Measurements from ENCODE around the gene RALGAPB.
"Not testable (repeated sequence)": the region's sequence is repeated elsewhere in the genome, so short reads cannot be mapped to it uniquely, and the experiment has no call there.

The RALGAPB gene

DNA sequence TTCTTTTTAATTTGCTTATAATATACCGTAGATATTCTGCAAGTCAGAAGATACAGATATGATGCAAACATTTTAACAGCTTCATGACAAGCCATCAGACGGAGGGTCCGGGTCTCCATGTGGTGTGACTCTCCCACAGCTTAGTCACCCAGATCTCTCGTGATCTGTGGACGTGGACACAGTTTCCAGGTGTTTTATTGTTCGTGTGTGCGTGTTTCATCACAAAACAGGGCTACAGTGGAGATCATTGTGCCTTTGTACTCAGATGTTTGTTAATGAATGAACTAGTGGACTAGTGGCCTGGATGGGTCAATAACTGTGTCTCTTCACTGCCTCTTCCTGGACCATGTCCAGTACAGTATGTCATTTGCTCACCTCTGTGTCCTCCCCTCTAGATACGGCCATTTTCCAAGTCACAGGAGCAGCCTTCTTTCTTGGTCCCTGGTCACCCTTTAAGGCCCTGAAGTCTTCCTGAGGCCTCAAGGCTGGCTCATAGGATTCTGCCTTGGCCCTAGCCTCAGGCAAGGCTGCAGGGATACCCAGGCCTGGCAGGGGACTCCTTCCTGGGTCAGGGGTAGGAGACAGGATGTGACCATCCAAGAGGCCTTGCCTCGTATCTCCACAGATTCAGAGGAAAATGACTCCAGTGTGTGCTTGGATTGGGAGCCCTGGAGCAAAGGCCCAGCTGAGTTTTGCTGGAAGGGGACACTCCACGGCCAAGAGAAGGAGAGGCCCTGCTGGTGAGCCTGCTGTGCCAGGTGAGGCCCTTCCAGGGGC is 112.9 kb downstream of the RALGAPB start:
- no peak for DNase-seq (ENCODE audit: low read depth)

DNA sequence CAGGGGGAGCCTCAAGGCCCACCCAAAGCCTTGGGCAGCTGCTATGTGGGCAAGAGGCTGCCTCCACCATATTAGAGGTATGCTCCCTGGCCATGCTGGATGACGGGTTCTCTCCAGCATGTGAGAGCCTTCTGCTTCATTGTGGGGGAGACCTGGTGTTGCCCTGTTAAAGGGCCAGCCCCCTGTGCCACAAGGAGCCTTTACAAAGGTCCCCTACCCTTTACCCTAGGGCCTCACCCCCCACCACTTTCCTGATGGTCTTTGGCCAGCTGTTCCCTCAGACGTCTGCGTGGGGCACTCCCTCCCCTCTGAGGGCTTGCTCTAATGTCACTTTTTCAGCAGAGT is 113.5 kb downstream of the RALGAPB start:
- DNase-seq (ENCODE audit: low read depth) = no peak

DNA sequence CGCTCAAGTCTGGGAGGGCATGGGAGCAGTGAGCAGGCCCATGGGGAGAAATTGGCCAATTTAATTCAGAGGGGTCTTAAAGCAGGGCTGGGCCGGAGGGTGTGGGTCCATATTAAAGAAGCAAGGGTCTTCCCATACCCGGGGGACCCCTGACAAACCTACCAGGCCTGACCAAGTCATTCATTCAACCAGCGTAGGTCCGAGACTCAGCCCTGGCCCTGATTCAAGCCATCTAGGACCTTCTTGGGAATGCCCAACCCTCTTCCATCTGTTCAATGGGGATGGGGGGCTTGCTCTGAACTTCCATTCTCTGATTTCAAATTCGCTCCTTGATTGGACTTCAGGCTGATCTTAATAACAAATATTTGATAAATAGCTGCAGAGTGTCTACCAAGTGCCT is 115.7 kb downstream of the RALGAPB start:
- DNase-seq (ENCODE audit: low read depth) = no peak

DNA sequence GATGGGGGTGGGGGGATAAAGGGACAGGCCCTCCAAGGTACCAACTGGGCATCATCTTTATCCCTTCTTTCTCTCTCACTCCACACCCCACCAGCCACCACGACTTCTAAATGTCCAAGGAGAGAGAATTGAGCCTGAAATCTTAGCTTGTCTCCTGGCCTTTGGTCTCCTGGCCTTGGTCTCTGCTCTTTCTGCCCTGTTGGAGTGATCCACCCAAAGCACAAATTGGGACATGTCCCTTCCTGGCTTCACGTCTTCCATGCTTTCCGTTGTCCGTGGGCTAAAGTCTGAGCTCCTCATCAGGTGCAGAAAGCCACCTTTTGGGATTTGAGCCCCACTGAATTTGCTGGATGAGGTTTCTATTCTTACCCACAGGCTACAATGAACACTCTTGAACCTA is 116.7 kb downstream of the RALGAPB start:
- no peak for DNase-seq (ENCODE audit: low read depth)

DNA sequence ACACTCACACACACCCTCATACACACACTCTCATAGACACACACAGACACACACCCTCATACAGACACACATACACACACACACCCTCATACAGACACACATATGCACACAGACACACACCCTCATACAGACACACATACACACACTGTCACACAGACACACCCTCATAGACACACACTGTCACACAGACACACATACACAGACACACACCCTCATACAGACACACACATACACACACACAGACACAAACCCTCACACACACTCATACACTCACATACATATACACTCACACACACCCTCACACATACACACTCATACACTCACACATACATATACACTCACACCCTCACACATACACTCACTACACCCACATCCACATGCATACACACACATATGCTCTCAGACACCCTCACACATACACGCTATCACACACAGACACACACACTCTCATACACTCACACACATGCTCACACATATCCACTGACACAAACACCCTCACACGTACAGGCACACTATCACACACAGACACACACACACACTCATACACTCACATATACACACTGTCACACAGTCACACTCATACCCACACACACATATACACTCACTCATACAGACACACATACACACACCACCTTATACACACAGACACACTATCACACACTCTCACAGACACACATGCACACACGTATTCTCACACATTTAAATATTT is 117.5 kb downstream of the RALGAPB start:
- no peak for DNase-seq (ENCODE audit: low read depth)

DNA sequence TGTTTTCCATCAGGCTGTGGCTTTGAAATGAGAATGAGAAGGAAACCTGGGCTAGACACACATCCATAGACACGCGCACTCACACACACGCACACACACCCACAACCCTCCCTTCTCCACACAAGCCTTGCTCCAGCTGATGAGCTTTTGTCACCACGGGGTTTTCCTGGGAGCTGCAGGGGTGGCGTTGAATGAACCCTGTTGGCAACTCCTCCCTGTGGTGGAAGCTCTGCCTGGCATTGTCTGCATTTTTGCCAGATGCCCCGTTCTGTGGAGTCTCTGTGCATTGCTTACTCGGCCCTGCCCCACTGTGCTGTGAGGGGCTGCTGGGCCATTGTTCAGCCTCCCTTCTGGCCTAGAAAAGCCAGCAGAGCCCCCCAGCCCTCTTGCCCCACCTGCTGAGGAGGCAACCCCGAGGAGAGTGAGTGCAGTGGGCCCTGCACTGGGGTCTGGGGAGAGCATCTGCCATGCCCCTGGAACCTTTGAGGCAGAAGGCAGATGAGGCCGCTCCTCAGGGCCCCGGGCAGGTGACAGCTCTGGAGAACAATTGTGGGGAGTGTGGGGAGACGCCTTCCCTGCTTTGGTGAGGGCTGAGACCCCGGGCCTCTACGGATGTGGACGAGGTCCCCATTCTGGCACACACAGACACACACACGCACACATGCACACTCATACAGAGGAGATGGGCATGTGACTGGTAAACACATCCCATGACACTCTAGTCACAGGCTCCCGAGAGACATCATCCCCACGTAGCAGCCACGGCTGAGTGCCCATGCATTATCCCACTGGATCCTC is 118.2 kb downstream of the RALGAPB start:
- DNase-seq (ENCODE audit: low read depth) = no peak

DNA sequence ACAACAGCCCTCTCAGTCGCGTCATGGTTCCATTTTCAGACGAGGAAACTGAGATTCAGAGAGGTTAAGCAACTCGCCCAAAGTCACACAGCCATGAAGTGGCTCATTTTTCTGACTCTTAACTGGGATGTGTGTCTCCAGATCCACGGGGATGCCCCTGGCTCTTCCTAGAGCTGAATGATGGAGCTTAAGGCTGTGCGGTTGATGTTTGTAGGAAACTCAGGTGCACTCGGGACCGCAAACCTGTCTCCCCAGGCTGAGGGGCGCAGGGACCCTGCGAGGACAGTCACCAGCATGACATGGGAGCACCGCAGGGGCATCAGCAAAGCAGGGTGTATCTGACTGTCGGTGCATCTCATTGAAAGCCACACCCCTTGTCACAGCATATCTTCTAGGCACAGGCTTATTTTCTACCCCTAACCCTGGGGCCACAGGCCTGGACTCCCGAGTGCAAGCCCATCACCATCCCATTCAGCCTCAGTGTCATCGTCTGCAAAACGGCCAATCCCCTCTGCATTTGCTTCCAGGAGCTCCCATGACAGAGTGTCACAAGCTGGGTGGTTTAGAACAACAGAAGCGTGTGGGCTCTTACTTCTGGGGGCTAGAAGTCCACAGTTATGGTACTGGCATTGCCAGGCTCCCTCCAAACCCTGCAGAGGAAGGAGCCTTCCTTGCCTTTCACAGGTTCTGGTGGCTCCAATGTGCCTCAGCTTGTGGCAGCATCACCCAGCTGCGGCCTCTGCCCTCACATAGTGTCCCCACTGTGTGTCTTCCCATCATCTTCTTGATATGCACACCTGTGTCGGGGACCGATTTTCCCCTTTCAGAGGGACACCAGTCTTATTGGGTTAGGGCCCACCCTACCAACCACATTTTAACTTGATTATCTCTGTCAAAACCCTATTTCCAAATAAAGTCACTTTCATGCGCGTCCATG is 119.1 kb downstream of the RALGAPB start:
- no peak for DNase-seq (ENCODE audit: low read depth)

DNA sequence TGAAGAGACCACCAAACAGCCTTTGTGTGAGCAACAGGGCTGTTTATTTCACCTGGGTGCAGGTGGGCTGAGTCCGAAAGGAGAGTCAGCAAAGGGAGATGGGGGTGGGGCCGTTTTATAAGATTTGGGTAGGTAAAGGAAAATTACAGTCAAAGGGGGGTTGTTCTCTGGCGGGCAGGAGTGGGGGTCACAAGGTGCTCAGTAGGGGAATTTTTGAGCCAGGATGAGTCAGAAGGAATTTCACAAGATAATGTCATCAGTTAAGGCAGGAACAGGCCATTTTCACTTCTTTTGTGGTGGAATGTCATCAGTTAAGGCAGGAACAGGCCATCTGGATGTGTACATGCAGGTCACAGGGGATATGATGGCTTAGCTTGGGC is 119.8 kb downstream of the RALGAPB start:
- DNase-seq (ENCODE audit: low read depth) = not testable (repeated sequence)

DNA sequence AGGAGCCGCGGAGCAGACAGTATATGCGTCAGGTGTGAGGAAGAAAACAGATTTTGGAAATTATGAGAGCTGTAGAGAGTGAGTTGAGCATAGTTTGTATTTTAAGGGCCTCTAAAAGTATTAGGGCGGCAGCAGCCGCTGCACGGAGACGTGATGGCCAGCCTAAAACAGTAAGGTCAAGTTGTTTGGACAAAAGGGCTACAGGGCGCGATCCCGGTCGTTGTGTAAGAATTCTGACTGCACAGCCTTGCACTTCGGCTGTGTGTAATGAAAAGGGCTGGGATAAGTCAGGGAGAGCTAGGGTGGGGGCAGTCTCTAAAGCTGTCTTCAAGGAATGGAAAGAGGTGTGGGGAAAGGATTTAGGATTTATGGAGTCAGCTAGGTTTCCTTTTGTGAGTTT is 121.6 kb downstream of the RALGAPB start:
- not testable (repeated sequence) for DNase-seq (ENCODE audit: low read depth)

DNA sequence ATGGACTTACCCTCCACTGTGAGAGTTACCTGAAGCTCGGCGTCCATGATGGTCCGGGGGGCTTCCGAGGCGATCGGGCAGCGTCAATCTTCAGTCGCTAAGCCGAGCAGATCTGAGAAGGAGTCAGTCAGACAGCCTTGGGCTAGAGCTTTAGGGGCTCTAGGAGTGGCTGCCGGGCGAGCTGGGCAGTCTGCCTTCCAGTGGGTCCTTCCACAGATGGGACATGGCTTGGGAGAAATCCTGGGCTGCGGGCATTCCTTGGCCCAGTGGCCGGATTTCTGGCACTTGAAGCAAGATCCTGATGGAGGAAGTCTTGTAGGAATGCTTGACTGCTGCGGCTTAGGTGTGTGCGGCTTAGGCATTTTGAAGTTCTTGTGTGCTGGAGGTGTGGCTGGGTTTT is 123.2 kb downstream of the RALGAPB start:
- DNase-seq (ENCODE audit: low read depth) = not testable (repeated sequence)

DNA sequence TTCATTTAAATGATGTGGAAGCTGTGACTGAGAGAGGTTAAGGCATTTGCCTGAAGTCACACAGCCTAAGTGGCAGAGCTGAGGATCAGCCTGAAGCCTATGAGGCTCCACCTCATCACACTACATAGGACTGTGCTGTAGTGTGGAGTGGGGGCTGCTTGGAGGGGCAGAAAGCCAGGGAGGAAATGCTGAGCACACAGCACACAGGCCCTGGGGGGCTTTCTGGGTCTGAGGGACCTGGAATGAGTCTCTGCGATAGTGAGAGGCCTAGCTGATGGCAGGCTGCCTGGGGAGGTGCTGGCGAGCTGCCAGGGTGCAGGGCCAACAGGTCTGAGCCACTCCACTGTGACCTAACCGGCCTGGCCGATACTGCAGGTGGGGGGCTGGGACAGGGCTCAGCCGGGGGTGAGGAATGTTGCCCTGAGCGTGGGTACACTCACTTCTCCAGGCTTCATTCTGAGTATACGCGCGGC is 126.8 kb downstream of the RALGAPB start:
- no peak for DNase-seq (ENCODE audit: low read depth)

DNA sequence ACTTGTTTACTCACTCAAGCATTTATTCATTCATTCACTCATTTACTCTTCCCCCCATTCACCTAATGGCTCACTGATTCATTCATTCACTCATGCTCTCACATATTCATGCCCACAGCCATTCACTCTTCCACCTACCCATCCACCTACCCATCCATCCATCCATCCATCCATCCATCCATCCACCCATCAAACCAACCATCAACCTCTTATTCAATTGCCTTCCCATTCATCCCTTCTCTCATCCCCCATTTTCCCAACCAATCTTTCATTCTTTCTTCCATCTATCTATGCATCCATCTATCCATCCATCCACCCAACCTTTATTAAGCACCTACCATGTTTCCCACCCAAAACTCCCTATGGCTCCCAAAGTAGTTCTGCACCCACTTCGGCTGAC is 127.4 kb downstream of the RALGAPB start:
- DNase-seq (ENCODE audit: low read depth) = no peak

DNA sequence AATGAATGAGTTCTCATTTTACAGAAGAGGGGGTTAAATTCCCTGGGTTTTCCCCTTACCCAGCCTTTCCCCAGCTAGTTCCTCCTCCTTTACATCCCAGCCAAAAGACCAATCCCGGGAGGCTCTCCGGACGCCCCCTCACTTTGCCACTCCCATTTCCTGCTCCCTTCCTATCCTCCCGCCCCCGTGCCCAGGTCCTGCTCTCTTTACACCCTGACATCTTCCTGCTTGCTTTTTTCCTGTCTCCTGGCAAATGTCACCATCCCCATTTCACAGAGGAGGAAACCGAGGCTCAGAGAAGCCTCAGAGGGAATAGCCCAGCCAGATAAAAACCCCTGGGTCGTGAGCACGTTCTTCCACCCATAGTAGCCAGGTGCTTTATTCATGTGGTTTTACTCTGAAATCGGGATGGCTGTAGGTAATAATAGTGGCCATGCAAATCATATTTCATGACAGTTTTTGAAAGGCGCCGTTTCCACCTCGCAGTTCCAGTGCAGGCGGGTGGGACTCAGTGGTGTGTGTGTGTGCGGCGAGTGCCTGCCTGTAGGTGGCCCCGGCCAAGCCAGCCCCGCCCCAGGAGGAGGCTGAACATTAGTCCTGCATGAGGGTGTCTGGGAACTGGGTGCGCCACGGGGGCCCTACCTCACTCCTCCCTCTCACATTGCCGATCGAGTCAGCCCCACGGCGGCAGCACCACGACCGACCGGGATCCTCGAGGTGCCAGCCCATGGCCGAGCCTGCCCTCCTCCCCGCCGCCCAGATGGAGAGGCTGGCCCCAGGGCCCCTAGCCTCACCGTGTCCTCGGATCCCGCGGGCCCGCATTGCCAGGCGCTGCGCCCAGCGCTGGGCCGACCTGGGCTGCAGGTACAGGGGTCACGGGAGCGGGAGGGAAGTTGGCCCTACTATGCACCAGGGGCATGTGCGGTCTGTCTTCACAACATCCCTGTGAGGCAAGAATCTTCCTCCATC is 128.9 kb downstream of the RALGAPB start, which contains the start of gene ARHGAP40:
Gene ARHGAP40, plus strand, starts transcription at position 594 of the 969 bp plus-strand sequence.
- DNase-seq (ENCODE audit: low read depth) = no peak

DNA sequence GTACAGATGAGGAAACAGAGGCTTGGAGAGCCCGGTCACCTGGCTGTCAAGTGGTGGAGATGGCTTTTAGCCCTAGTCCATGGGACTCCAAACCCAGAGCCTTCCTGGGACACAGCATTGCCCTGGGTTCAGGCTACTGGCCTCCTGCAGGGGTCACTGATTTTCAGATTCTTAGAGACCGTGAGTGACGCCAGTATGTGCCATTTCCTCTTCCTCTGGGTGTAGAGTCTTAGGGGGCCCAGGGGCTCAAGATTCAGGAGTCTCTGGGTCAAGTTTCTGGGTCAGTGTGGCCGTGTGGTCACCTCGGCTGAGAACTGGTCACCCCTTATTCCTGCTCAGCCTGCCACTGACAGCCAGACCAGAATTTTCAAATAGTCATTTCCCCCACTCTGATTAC is 129.5 kb downstream of the RALGAPB start:
- DNase-seq (ENCODE audit: low read depth) = no peak

DNA sequence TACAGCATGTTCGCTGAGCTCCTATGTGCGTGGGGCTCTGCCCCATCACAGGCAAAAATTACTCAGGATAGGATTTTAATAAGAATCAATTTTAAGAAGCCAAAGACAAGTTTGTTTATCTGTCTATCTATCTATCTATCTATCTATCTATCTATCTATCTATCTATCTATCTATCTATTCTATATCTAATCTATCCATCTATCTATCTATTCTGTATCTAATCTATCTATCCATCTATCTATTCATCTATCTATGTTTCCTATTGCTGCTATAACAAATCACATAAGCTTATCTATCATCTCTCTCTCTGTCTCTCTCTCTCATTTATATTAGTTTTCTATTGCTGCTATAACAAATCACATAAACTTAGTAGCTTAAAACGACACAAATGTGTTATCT is 130.6 kb downstream of the RALGAPB start:
- no peak for DNase-seq (ENCODE audit: low read depth)

DNA sequence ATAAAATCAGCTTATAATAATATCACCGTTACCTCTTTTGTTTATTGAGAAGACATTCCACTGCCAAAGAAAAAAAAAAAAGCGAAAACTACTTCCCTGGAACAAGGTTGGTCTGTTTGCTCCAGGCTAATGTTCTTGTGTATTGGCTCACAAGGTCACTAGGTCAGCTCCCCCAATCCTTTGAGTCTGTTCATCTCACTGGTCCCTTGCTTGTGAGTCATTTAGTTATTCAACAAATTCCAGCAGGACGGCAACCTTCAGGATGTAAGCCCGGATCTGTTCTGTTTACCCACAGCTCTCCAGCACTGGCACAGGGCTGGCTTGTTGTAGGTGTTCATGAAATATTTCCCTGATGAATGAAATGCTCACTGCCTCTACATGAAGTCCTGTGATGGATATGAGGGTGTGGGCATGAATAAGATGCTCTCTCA is 132.2 kb downstream of the RALGAPB start:
- DNase-seq (ENCODE audit: low read depth) = no peak

DNA sequence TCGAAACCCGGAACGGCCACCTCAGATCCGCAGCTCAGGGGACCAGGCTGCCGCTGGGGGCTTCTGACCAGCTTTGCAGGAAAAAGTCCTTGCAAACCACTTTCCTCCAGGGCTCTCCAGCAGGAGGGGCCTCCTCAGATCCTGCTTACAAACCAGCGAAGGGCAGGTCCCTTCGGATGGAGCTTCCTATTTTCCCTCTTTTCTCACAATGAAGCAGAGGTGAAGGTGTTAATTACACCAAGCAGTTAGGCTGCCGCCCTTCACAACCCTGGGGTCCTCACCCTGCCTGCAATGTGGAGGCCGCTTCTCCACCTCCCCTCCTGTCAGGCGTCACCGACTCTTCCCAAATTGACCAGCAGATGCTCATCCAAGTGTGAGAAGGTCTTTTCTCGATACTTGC is 134.7 kb downstream of the RALGAPB start:
- DNase-seq (ENCODE audit: low read depth) = no peak

DNA sequence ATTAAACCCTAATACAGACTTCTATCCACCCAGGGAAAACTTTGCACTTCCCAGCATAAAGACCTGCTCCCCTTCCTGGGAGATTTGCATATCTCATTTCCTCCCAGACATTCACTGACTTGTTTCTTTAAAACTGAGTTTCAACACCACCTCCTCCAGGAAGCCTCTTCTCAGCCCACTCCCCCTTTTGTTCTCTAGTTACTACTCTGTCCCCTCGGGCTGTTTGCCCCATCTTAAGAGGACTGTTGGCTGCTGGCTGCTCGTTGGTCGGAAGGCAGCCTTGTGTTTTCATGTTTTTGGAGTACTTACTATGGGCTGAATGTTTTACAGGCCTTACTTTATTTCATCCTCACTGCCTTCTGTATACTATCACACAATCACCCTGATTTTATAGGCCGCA is 135.5 kb downstream of the RALGAPB start:
- no peak for DNase-seq (ENCODE audit: low read depth)

DNA sequence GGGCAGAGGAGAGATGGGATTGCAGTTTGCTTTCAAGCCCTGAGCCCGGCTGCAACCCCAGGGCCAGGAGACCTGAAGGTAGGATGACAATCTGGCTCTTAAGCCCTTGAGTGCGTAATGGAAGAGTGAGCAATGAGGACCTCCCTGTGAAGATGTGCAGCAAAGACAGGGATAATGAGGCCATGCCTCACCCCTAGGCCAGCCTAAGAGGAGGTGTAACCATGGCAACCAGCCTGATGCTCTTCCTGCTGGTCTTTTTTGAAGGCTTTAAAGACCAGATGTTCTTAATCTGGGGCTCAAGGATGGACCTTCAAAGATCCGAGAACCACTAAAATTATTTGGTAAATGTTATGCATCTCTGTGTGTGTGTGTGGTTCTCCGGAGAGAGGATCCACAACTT is 137.2 kb downstream of the RALGAPB start:
- DNase-seq (ENCODE audit: low read depth) = no peak

DNA sequence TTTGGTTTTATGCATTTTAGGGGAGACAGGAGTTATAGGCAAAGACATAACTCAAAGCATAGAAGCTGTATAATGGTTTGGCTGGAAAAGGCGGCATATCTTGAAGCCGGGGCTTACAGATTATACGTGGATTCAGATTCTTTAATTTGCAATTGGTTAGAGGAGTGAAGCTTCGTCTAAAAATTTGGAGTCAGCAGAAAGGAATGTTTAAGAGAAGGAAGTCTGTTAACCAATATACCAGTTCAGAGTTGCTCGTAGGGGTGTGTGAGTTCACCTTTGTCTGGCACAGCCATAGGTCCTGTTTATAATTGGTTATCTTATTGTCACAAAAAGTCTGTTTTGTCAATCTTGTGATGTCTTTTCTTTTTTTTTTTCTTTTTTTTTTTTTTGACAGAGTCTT is 137.9 kb downstream of the RALGAPB start:
- DNase-seq (ENCODE audit: low read depth) = no peak
